GM23338 (cell line): ENCODE results near the gene PDIK1L. TPM values are rescaled to one million over a fixed set of nuclear protein-coding genes. Genes with fewer than 3 reads are reported as not detected.

ENCODE experiments used
- CTCF ChIP-seq, 2 experiments: fragments of 200-600 bp in 1 of 2; sonication (generic) in 1 of 2; conservative IDR thresholded peaks; 2 replicates each; pipeline versions ENCODE4 v1.5.1 to v1.6.1; 2016 to 2017; ENCODE audit warnings: antibody characterized with exemption in 2 of 2, low read depth in 2 of 2, mild to moderate bottlenecking in 2 of 2, moderate library complexity in 1 of 2
- EZH2phosphoT487 ChIP-seq: fragments of 200-600 bp; sonication (generic); IDR thresholded peaks from one replicate; pipeline ENCODE4 v1.8.1; 2018; ENCODE audit warnings: antibody characterized with exemption; ENCODE audit not compliant: unreplicated experiment
- STAT1 ChIP-seq: IDR thresholded peaks from one replicate; pipeline ENCODE4 v1.6.1; 2016; ENCODE audit warnings: antibody characterized with exemption; ENCODE audit not compliant: unreplicated experiment
- ZNF114 ChIP-seq: fragments of 250-450 bp; sonication (Bioruptor Pico); IDR thresholded peaks from 2 replicates; pipeline ENCODE4 v1.5.0; 2020; ENCODE audit warnings: mild to moderate bottlenecking, moderate library complexity
- ZNF462 ChIP-seq: fragments of 250-450 bp; sonication (Bioruptor Pico); IDR thresholded peaks from 2 replicates; pipeline ENCODE4 v1.5.0; 2020; ENCODE audit warnings: mild to moderate bottlenecking, moderate library complexity
- polyA plus RNA-seq: library from polyadenylated mRNA; unstranded; fragments of >200 nt; fragmentation: Nextera tagmentation; extraction: Ambion mirVana; gene quantifications from 2 replicates; pipeline ENCODE4 v1.2.1, GENCODE V29; 2016
- total RNA-seq: library from RNA; depleted of rRNA; stranded (reverse); fragments of >200 nt; shearing (Covaris generic); gene quantifications from 2 replicates; pipeline ENCODE4 v1.2.3, GENCODE V29; 2014; rRNA removed

Gene PDIK1L
- total and polyA plus RNA-seq, 2 experiments from 2014 or later: 1.6 to 3.0 TPM

GRCh38 chr1:26171084-26172072 is 59.8 kb downstream of the PDIK1L start, which contains the start of gene ZNF593OS (continued):
- TF ChIP-seq ZNF462 (CRISPR knock-in tag) (no peak), CTCF (conservative IDR thresholded peaks at IDR 0.05; ENCODE audit: low read depth in 2 of 2) (no peak), ZNF114 (CRISPR knock-in tag) (no peak), STAT1 (no peak), EZH2phosphoT487 (no peak)

Other genes starting within 250 kb of the PDIK1L start
- 5.2 and 5.5 TPM in 2 replicates for gene PAQR7, start 236.1 kb upstream of the PDIK1L start, total RNA-seq
- 4.0 and 4.2 TPM in 2 replicates for gene PAQR7, start 236.1 kb upstream of the PDIK1L start, polyA plus RNA-seq
- gene STMN1, start 205.4 kb upstream of the PDIK1L start, total RNA-seq: 227 and 271 TPM in 2 replicates
- 1,567 and 1,890 TPM in 2 replicates for gene STMN1, start 205.4 kb upstream of the PDIK1L start, polyA plus RNA-seq
- gene PAFAH2, start 113.8 kb upstream of the PDIK1L start, total RNA-seq: 7.7 and 10.3 TPM in 2 replicates
- 5.7 TPM in 2 replicates for gene PAFAH2, start 113.8 kb upstream of the PDIK1L start, polyA plus RNA-seq
- 0.35 and 1.2 TPM in 2 replicates for gene EXTL1, start 90.0 kb upstream of the PDIK1L start, total RNA-seq
- 0.21 and 0.37 TPM in 2 replicates for gene EXTL1, start 90.0 kb upstream of the PDIK1L start, polyA plus RNA-seq
- gene SLC30A2, start 65.7 kb upstream of the PDIK1L start, total RNA-seq: 0.07 TPM in 1 of 2 replicates, not detected in the other
- gene SLC30A2, start 65.7 kb upstream of the PDIK1L start, polyA plus RNA-seq: not detected in 2 replicates
- 0.17 TPM in 1 of 2 replicates, not detected in the other for gene TRIM63, start 44.2 kb upstream of the PDIK1L start, total RNA-seq
- gene TRIM63, start 44.2 kb upstream of the PDIK1L start, polyA plus RNA-seq: not detected in 2 replicates
- gene FAM110D, start 47.3 kb downstream of the PDIK1L start, total RNA-seq: 0.08 and 0.24 TPM in 2 replicates
- 0.39 and 0.45 TPM in 2 replicates for gene FAM110D, start 47.3 kb downstream of the PDIK1L start, polyA plus RNA-seq
- not detected in 2 replicates for gene C1orf232, start 57.1 kb downstream of the PDIK1L start, total RNA-seq
- not detected in 2 replicates for gene C1orf232, start 57.1 kb downstream of the PDIK1L start, polyA plus RNA-seq
- gene ZNF593, start 58.1 kb downstream of the PDIK1L start, total RNA-seq: 26.2 and 32.6 TPM in 2 replicates
- gene ZNF593, start 58.1 kb downstream of the PDIK1L start, polyA plus RNA-seq: 108 and 115 TPM in 2 replicates
- not detected in 2 replicates for gene ZNF593OS, start 60.0 kb downstream of the PDIK1L start, total RNA-seq
- gene ZNF593OS, start 60.0 kb downstream of the PDIK1L start, polyA plus RNA-seq: 0.68 and 1.1 TPM in 2 replicates
- 11.3 and 12.5 TPM in 2 replicates for gene CNKSR1, start 65.7 kb downstream of the PDIK1L start, total RNA-seq
- 9.7 and 9.8 TPM in 2 replicates for gene CNKSR1, start 65.7 kb downstream of the PDIK1L start, polyA plus RNA-seq
- gene CATSPER4, start 78.8 kb downstream of the PDIK1L start, total RNA-seq: not detected in 2 replicates
- gene CATSPER4, start 78.8 kb downstream of the PDIK1L start, polyA plus RNA-seq: 0.31 and 0.35 TPM in 2 replicates
- 26.1 and 36.8 TPM in 2 replicates for gene CEP85, start 122.4 kb downstream of the PDIK1L start, total RNA-seq
- 11.6 and 12.8 TPM in 2 replicates for gene CEP85, start 122.4 kb downstream of the PDIK1L start, polyA plus RNA-seq
- gene SH3BGRL3, start 168.3 kb downstream of the PDIK1L start, total RNA-seq: 28.9 and 30.9 TPM in 2 replicates
- gene SH3BGRL3, start 168.3 kb downstream of the PDIK1L start, polyA plus RNA-seq: 370 and 378 TPM in 2 replicates
- gene UBXN11, start 194.8 kb downstream of the PDIK1L start, total RNA-seq: 8.0 and 9.4 TPM in 2 replicates
- 7.3 and 8.3 TPM in 2 replicates for gene UBXN11, start 194.8 kb downstream of the PDIK1L start, polyA plus RNA-seq
- not detected in 2 replicates for gene CD52, start 206.1 kb downstream of the PDIK1L start, total RNA-seq
- gene CD52, start 206.1 kb downstream of the PDIK1L start, polyA plus RNA-seq: 7.3 and 9.6 TPM in 2 replicates
- gene CRYBG2, start 242.3 kb downstream of the PDIK1L start, total RNA-seq: 10.0 and 18.4 TPM in 2 replicates
- 17.6 and 19.4 TPM in 2 replicates for gene CRYBG2, start 242.3 kb downstream of the PDIK1L start, polyA plus RNA-seq